Endothelial cell of umbilical vein (primary cell): ENCODE data around the gene NCOR1. TPM values are rescaled to one million over a fixed set of nuclear protein-coding genes. Genes with fewer than 3 reads are reported as not detected.

Experiments used
- BruUV-seq: library from RNA; stranded (reverse); fragments of 400-500 nt; replicated peaks from 2 replicates; lab custom pipeline; 2021; lab: Mats Ljungman, UMichigan
- CTCF ChIA-PET: fragments of 300-600, 350-600 bp; sonication (Branson Sonifier 250); formaldehyde crosslinking; loops from one replicate; lab custom pipeline; 2021; ENCODE audit warnings: antibody characterized with exemption, inconsistent platforms; lab: Charles Lee
- POLR2A ChIA-PET: fragments of 300-600, 350-600 bp; sonication (Branson Sonifier 250); formaldehyde crosslinking; loops from one replicate; lab custom pipeline; 2021; ENCODE audit warnings: antibody characterized with exemption, inconsistent platforms; lab: Charles Lee
- DNase-seq: peaks from one replicate; pipeline ENCODE4 v3.0.0-alpha.2; 2011; ENCODE audit warnings: low read depth, low spot score
- FAIRE-seq: peaks from 2 replicates; lab custom pipeline; 2011; peaks lifted over from hg19 to GRCh38; lab: Jason Lieb, UNC
- H2AFZ ChIP-seq: 2 replicates; pipeline ENCODE4 v1.6.0; 2012; ENCODE audit warnings: low read depth, low read length, control low read depth, inconsistent platforms
- H3K27ac ChIP-seq: 2 replicates; pipeline ENCODE4 v1.5.1; 2011; ENCODE audit warnings: low read depth, mild to moderate bottlenecking, control low read depth, low read length, moderate library complexity; ENCODE audit not compliant: insufficient read depth
- H3K27me3 ChIP-seq, 2 experiments: 2 replicates each; pipeline versions ENCODE4 v1.6.0 to v1.6.1; 2011; ENCODE audit warnings: low read length in 2 of 2, mixed read lengths in 1 of 2; ENCODE audit not compliant: control insufficient read depth in 2 of 2, insufficient read depth in 2 of 2
- H3K36me3 ChIP-seq, 2 experiments: 2 replicates in 1 of 2; 3 replicates in 1 of 2; pipeline ENCODE4 v1.5.1; 2011; ENCODE audit warnings: low read length in 2 of 2, mild to moderate bottlenecking in 1 of 2, moderate library complexity in 1 of 2; ENCODE audit not compliant: control insufficient read depth in 2 of 2, insufficient read depth in 2 of 2; ENCODE audit errors: extremely low read depth in 1 of 2
- H3K4me1 ChIP-seq: 3 replicates; pipeline ENCODE4 v1.5.1; 2011; ENCODE audit warnings: mild to moderate bottlenecking, low read length; ENCODE audit not compliant: control insufficient read depth, insufficient read depth; ENCODE audit errors: extremely low read depth
- H3K4me2 ChIP-seq: 2 replicates; pipeline ENCODE4 v1.6.1; 2011; ENCODE audit warnings: low read length, control low read depth, mixed read lengths; ENCODE audit not compliant: insufficient read depth
- H3K4me3 ChIP-seq, 3 experiments: fragments of 200-600 bp in 1 of 3; sonication (generic), shearing (Covaris generic) in 1 of 3; replicated peaks in 1 of 3; 2 replicates each; pipeline ENCODE4 v1.5.1; 2011 to 2016; ENCODE audit warnings: control low read depth in 3 of 3, low read length in 3 of 3, mild to moderate bottlenecking in 2 of 3, inconsistent platforms in 1 of 3, low read depth in 1 of 3, moderate library complexity in 1 of 3; ENCODE audit not compliant: insufficient read depth in 1 of 3
- H3K79me2 ChIP-seq: 2 replicates; pipeline ENCODE4 v1.6.0; 2012; ENCODE audit warnings: low read length, inconsistent platforms; ENCODE audit not compliant: control insufficient read depth, insufficient read depth
- H3K9ac ChIP-seq: replicated peaks from 2 replicates; pipeline ENCODE3; 2011; ENCODE audit warnings: low read length, control low read depth; ENCODE audit not compliant: insufficient read depth; ENCODE audit errors: extremely low read depth
- H3K9me1 ChIP-seq: replicated peaks from 3 replicates; pipeline ENCODE4 v1.6.0; 2011; ENCODE audit warnings: mild to moderate bottlenecking, low read length; ENCODE audit not compliant: control insufficient read depth, insufficient read depth; ENCODE audit errors: extremely low read depth
- H3K9me3 ChIP-seq: replicated peaks from 2 replicates; pipeline ENCODE4 v1.5.1; 2012; ENCODE audit warnings: low read length, inconsistent platforms; ENCODE audit not compliant: control insufficient read depth, insufficient read depth
- H4K20me1 ChIP-seq: replicated peaks from 2 replicates; pipeline ENCODE3; 2011; ENCODE audit warnings: mild to moderate bottlenecking, low read length; ENCODE audit not compliant: control insufficient read depth, insufficient read depth; ENCODE audit errors: extremely low read depth
- EZH2 ChIP-seq: IDR thresholded peaks from 2 replicates; pipeline ENCODE4 v1.6.1; 2012; ENCODE audit warnings: borderline replicate concordance, low read depth, mild to moderate bottlenecking, moderate library complexity, low read length, inconsistent platforms; ENCODE audit not compliant: severe bottlenecking
- FOS ChIP-seq: IDR thresholded peaks from 2 replicates; pipeline ENCODE4 v1.6.1; 2011; ENCODE audit warnings: mild to moderate bottlenecking, low read length, moderate library complexity, borderline replicate concordance; ENCODE audit not compliant: insufficient read depth
- GATA2 ChIP-seq: IDR thresholded peaks from 2 replicates; pipeline ENCODE4 v1.7.0; 2011; ENCODE audit warnings: low read depth, mild to moderate bottlenecking, moderate library complexity, mixed read lengths, low read length; ENCODE audit not compliant: insufficient read length, insufficient read depth
- JUN ChIP-seq: IDR thresholded peaks from 2 replicates; pipeline ENCODE4 v1.6.1; 2011; ENCODE audit warnings: borderline replicate concordance, low read depth; ENCODE audit not compliant: insufficient read length, insufficient read depth
- POLR2A ChIP-seq: IDR thresholded peaks from 2 replicates; pipeline ENCODE4 v1.6.1; 2012; ENCODE audit warnings: low read depth, mild to moderate bottlenecking, control low read depth, low read length
- POLR2AphosphoS5 ChIP-seq: IDR thresholded peaks from 2 replicates; pipeline ENCODE4 v1.6.1; 2012; ENCODE audit warnings: low read depth, mild to moderate bottlenecking, control low read depth, low read length, moderate library complexity; ENCODE audit not compliant: insufficient read depth
- dilution Hi-C: fragments of 300-500 bp; cut with MboI; formaldehyde crosslinking; loops from one replicate; pipeline ENCODE4 v1.15.0; 2019; ENCODE audit warnings: low sequenced_read_pairs; ENCODE audit not compliant: extremely low pct_ligation_motif_present
- intact Hi-C: fragments of 100-400 bp; cut with micrococcal nuclease; formaldehyde crosslinking; loops from one replicate; pipeline ENCODE4 v1.10.0; 2022
- polyA plus RNA-seq, 4 experiments: library from polyadenylated mRNA; depleted of rRNA in 3 of 4; stranded (reverse) in 3 of 4; unstranded in 1 of 4; fragments of >200 nt; gene quantifications; 2 replicates each; pipeline versions ENCODE4 v1.2.1 to v1.2.3, GENCODE V29; 2011 to 2012; ENCODE audit warnings: missing spikeins in 1 of 4
- total RNA-seq: library from RNA; stranded (reverse); gene quantifications from 2 replicates; pipeline ENCODE4 v1.2.3, GENCODE V29; 2021
- TF ChIP-seq, protein P1 (sequence below), 2 donors: IDR thresholded peaks; 1 replicate in 1 of 2; 2 replicates in 1 of 2; pipeline ENCODE4 v1.5.1; 2011; ENCODE audit warnings: low read length in 2 of 2, mild to moderate bottlenecking in 2 of 2, moderate library complexity in 2 of 2, control low read depth in 1 of 2, inconsistent platforms in 1 of 2, low read depth in 1 of 2; ENCODE audit not compliant: insufficient read depth in 1 of 2; ENCODE audit errors: extremely low read depth in 1 of 2
- TF ChIP-seq, protein P2 (sequence below): IDR thresholded peaks from 2 replicates; pipeline ENCODE4 v1.6.1; 2011; ENCODE audit not compliant: insufficient read depth, insufficient read length

The NCOR1 gene
- total and polyA plus RNA-seq, 2 donors (not counting 3 experiments of a cell fraction or from before 2014, with no cell fraction given), result 90.0 to 134 TPM

DNA sequence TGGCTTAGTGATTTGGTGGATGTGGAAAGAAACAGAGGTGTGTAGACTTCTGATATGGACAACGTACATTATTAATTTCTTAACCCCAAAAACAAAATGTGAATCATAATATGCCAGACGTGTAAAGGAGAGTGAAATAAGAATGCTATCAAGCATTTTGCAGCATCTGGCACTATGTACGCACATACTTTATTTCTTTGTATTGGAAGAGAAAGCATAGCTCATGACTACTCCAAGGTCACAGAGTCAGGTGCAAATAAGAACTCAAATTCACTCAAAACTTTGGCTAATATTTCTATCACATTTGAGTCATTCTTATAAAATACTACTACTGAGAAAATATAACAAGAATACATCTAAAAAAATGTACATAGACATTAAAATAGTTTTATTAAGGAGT lies 140.9 kb downstream of the NCOR1 start:
- TF ChIP-seq GATA2 (no peak), POLR2AphosphoS5 (no peak), POLR2A (no peak), JUN (no peak), FOS (no peak)
- no peak overlapping the region for H3K9ac ChIP-seq
- no peak overlapping the region for H2AFZ ChIP-seq
- no peaks in the 10 kb centered on the region for H3K27me3 ChIP-seq
- intact Hi-C loops, result no loop called here
- no peak overlapping the region for H3K4me2 ChIP-seq
- H3K9me1 ChIP-seq, result no peaks in the 10 kb centered on the region
- no peak for FAIRE-seq
- no peaks in the 10 kb centered on the region for H4K20me1 ChIP-seq
- no peak overlapping the region for H3K4me3 ChIP-seq
- H3K9me3 ChIP-seq, result no peaks in the 10 kb centered on the region
- no peak overlapping the region for H3K27ac ChIP-seq
- H3K79me2 ChIP-seq, result no peaks in the 10 kb centered on the region
- DNase-seq, result no peak
- ChIA-PET CTCF (interaction anchor here (1.1 to 1.4 kb wide), 2 partner anchors 10 to 22 kb away, joined by 3 to 4 read pairs; no protein-coding TSS in a partner anchor), POLR2A (no interaction called here)
- no TSS peak for BruUV-seq
- peaks cover 11 to 17% of the 10 kb centered on the region in 2 experiments for H3K36me3 ChIP-seq
- H3K4me1 ChIP-seq, result no peaks in the 10 kb centered on the region
- dilution Hi-C loops, result no loop called here

DNA sequence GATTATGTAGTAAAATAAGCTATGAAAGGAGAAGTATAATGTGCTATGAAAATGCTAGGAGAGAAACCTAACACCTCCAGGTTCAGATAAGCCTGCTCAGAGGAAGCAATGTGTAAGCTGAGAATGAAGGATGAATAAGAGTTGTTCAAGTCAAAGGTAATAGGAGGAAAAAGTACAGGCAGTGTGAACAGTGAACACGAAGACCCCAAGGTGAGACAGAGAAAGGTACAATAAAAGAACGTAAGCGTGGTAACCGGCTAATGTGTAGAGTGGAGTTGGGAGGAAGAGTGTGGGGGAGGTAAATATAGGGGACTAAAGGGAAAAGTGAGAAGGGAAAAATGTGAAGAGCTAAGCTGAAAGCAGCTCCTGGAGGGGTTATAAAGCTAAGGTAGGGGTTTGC lies 141.5 kb downstream of the NCOR1 start:
- Histone ChIP-seq H4K20me1 (no peaks in the 10 kb centered on the region), H3K9ac (no peak overlapping the region), H3K36me3 (peaks cover 9 to 20% of the 10 kb centered on the region in 2 experiments), H3K9me3 (no peaks in the 10 kb centered on the region), H3K27ac (no peak overlapping the region), H2AFZ (no peak overlapping the region), H3K9me1 (no peaks in the 10 kb centered on the region), H3K4me3 (no peak overlapping the region), H3K27me3 (no peaks in the 10 kb centered on the region), H3K79me2 (no peaks in the 10 kb centered on the region), H3K4me1 (no peaks in the 10 kb centered on the region), H3K4me2 (no peak overlapping the region)
- intact Hi-C loops, result no loop called here
- DNase-seq (no peak), FAIRE-seq (no peak)
- ChIA-PET POLR2A (no interaction called here), CTCF (interaction anchor here (1.1 to 1.4 kb wide), 3 partner anchors 10 to 21 kb away, joined by 3 to 4 read pairs (median 3); no protein-coding TSS in a partner anchor)
- BruUV-seq, result no TSS peak
- TF ChIP-seq, protein P1, sequence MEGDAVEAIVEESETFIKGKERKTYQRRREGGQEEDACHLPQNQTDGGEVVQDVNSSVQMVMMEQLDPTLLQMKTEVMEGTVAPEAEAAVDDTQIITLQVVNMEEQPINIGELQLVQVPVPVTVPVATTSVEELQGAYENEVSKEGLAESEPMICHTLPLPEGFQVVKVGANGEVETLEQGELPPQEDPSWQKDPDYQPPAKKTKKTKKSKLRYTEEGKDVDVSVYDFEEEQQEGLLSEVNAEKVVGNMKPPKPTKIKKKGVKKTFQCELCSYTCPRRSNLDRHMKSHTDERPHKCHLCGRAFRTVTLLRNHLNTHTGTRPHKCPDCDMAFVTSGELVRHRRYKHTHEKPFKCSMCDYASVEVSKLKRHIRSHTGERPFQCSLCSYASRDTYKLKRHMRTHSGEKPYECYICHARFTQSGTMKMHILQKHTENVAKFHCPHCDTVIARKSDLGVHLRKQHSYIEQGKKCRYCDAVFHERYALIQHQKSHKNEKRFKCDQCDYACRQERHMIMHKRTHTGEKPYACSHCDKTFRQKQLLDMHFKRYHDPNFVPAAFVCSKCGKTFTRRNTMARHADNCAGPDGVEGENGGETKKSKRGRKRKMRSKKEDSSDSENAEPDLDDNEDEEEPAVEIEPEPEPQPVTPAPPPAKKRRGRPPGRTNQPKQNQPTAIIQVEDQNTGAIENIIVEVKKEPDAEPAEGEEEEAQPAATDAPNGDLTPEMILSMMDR (IDR thresholded peaks at IDR 0.05; ENCODE audit: extremely low read depth in 1 of 2, insufficient read depth in 1 of 2, low read depth in 1 of 2, low read length in 2 of 2), result no peak
- TF ChIP-seq, protein P2, sequence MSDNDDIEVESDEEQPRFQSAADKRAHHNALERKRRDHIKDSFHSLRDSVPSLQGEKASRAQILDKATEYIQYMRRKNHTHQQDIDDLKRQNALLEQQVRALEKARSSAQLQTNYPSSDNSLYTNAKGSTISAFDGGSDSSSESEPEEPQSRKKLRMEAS, result no peak
- TF ChIP-seq JUN (no peak), EZH2 (no peak), GATA2 (no peak)
- dilution Hi-C loops, result no loop called here
